ENCODE measurements around the gene HRH2. TPM values are rescaled to one million over a fixed set of nuclear protein-coding genes. Genes with fewer than 3 reads are reported as not detected.

The HRH2 gene
- total and polyA plus RNA-seq, 4 donors = 2.6 to 3.9 (median 3.5) TPM

- 95% methylated on average over 16 of the region's 16 CpGs for WGBS (ENCODE audit: insufficient coverage)
- Histone ChIP-seq H3K27ac (ENCODE audit: low read depth, low read length) (no peak overlapping the region), H3K4me1 (ENCODE audit: control insufficient read depth, insufficient read depth, low read length) (peaks cover 5% of the 10 kb centered on the region), H3K27me3 (ENCODE audit: control insufficient read depth, insufficient read depth, low read length) (no peaks in the 10 kb centered on the region), H3K4me3 (ENCODE audit: low read depth, low read length) (no peak overlapping the region), H3K36me3 (ENCODE audit: control insufficient read depth, insufficient read depth, low read length) (peaks cover 6% of the 10 kb centered on the region), H3K9me3 (ENCODE audit: control insufficient read depth, insufficient read depth, low read length) (no peaks in the 10 kb centered on the region)
- DNase-seq (ENCODE audit: low read depth in 4 of 6, low spot score in 6 of 6) = no peak
Observed at GRCh38 chr5:175707751-175708375, 50.0 kb downstream of the HRH2 start.

GRCh38 chr5:175709276-175709781 lies 51.5 kb downstream of the HRH2 start:
- H3K4me1 ChIP-seq (ENCODE audit: control insufficient read depth, insufficient read depth, low read length) = peaks cover 6% of the 10 kb centered on the region
- H3K4me3 ChIP-seq (ENCODE audit: low read depth, low read length) = no peak overlapping the region
- 86% methylated on average over 12 of the region's 13 CpGs for WGBS (ENCODE audit: insufficient coverage)
- DNase-seq (ENCODE audit: low read depth in 4 of 6, low spot score in 6 of 6) = no peak
- H3K27me3 ChIP-seq (ENCODE audit: control insufficient read depth, insufficient read depth, low read length) = no peaks in the 10 kb centered on the region
- H3K36me3 ChIP-seq (ENCODE audit: control insufficient read depth, insufficient read depth, low read length) = peaks cover 6% of the 10 kb centered on the region
- H3K9me3 ChIP-seq (ENCODE audit: control insufficient read depth, insufficient read depth, low read length) = no peaks in the 10 kb centered on the region
- no peak overlapping the region for H3K27ac ChIP-seq (ENCODE audit: low read depth, low read length)

- Histone ChIP-seq H3K27me3 (ENCODE audit: control insufficient read depth, insufficient read depth, low read length) (no peaks in the 10 kb centered on the region), H3K4me1 (ENCODE audit: control insufficient read depth, insufficient read depth, low read length) (peaks cover 6% of the 10 kb centered on the region), H3K4me3 (ENCODE audit: low read depth, low read length) (no peak overlapping the region), H3K9me3 (ENCODE audit: control insufficient read depth, insufficient read depth, low read length) (no peaks in the 10 kb centered on the region), H3K27ac (ENCODE audit: low read depth, low read length) (no peak overlapping the region), H3K36me3 (ENCODE audit: control insufficient read depth, insufficient read depth, low read length) (peaks cover 6% of the 10 kb centered on the region)
- WGBS (ENCODE audit: insufficient coverage) = 88% methylated on average over 6 of the region's 6 CpGs
- no peak for DNase-seq (ENCODE audit: low read depth in 4 of 6, low spot score in 6 of 6)
Observed at GRCh38 chr5:175710326-175710725, 52.5 kb downstream of the HRH2 start.

- Histone ChIP-seq H3K4me1 (ENCODE audit: control insufficient read depth, insufficient read depth, low read length) (peaks cover 6% of the 10 kb centered on the region), H3K27me3 (ENCODE audit: control insufficient read depth, insufficient read depth, low read length) (no peaks in the 10 kb centered on the region), H3K4me3 (ENCODE audit: low read depth, low read length) (no peak overlapping the region), H3K27ac (ENCODE audit: low read depth, low read length) (no peak overlapping the region), H3K36me3 (ENCODE audit: control insufficient read depth, insufficient read depth, low read length) (peaks cover 6% of the 10 kb centered on the region), H3K9me3 (ENCODE audit: control insufficient read depth, insufficient read depth, low read length) (no peaks in the 10 kb centered on the region)
- WGBS (ENCODE audit: insufficient coverage) = 80% methylated on average over 1 of the region's 5 CpGs
- DNase-seq (ENCODE audit: low read depth in 4 of 6, low spot score in 6 of 6) = no peak
Observed at GRCh38 chr5:175711031-175711430, 53.2 kb downstream of the HRH2 start.

- Histone ChIP-seq H3K4me1 (ENCODE audit: control insufficient read depth, insufficient read depth, low read length) (peaks cover 6% of the 10 kb centered on the region), H3K27ac (ENCODE audit: low read depth, low read length) (no peak overlapping the region)
- 91% methylated on average over 19 of the region's 20 CpGs for WGBS (ENCODE audit: insufficient coverage)
Observed at GRCh38 chr5:175711472-175712312, 53.8 kb downstream of the HRH2 start.

GRCh38 chr5:175712313-175712680 lies 54.4 kb downstream of the HRH2 start:
- WGBS (ENCODE audit: insufficient coverage) = 86% methylated on average over 6 of the region's 8 CpGs
- DNase-seq (ENCODE audit: low read depth in 4 of 6, low spot score in 6 of 6) = no peak
- H3K27ac ChIP-seq (ENCODE audit: low read depth, low read length) = no peak overlapping the region
- H3K27me3 ChIP-seq (ENCODE audit: control insufficient read depth, insufficient read depth, low read length) = no peaks in the 10 kb centered on the region
- H3K4me3 ChIP-seq (ENCODE audit: low read depth, low read length) = no peak overlapping the region
- peaks cover 2% of the 10 kb centered on the region for H3K9me3 ChIP-seq (ENCODE audit: control insufficient read depth, insufficient read depth, low read length)
- peaks cover 6% of the 10 kb centered on the region for H3K4me1 ChIP-seq (ENCODE audit: control insufficient read depth, insufficient read depth, low read length)
- peaks cover 6% of the 10 kb centered on the region for H3K36me3 ChIP-seq (ENCODE audit: control insufficient read depth, insufficient read depth, low read length)

More at GRCh38 chr5:175711472-175712312, 53.8 kb downstream of the HRH2 start:
- Histone ChIP-seq H3K4me3 (ENCODE audit: low read depth, low read length) (no peak overlapping the region), H3K9me3 (ENCODE audit: control insufficient read depth, insufficient read depth, low read length) (no peaks in the 10 kb centered on the region), H3K27me3 (ENCODE audit: control insufficient read depth, insufficient read depth, low read length) (no peaks in the 10 kb centered on the region), H3K36me3 (ENCODE audit: control insufficient read depth, insufficient read depth, low read length) (peaks cover 6% of the 10 kb centered on the region)
- no peak for DNase-seq (ENCODE audit: low read depth in 4 of 6, low spot score in 6 of 6)

- Histone ChIP-seq H3K36me3 (ENCODE audit: control insufficient read depth, insufficient read depth, low read length) (peaks cover 6% of the 10 kb centered on the region), H3K27ac (ENCODE audit: low read depth, low read length) (no peak overlapping the region), H3K27me3 (ENCODE audit: control insufficient read depth, insufficient read depth, low read length) (no peaks in the 10 kb centered on the region), H3K4me1 (ENCODE audit: control insufficient read depth, insufficient read depth, low read length) (peaks cover 6% of the 10 kb centered on the region), H3K4me3 (ENCODE audit: low read depth, low read length) (no peak overlapping the region), H3K9me3 (ENCODE audit: control insufficient read depth, insufficient read depth, low read length) (peaks cover 2% of the 10 kb centered on the region)
- DNase-seq (ENCODE audit: low read depth in 4 of 6, low spot score in 6 of 6) = no peak
- WGBS (ENCODE audit: insufficient coverage) = 33% methylated on average over 11 of the region's 11 CpGs
Observed at GRCh38 chr5:175712681-175713085, 54.8 kb downstream of the HRH2 start.

GRCh38 chr5:175713930-175714329 lies 56.1 kb downstream of the HRH2 start:
- no peaks in the 10 kb centered on the region for H3K27me3 ChIP-seq (ENCODE audit: control insufficient read depth, insufficient read depth, low read length)
- H3K9me3 ChIP-seq (ENCODE audit: control insufficient read depth, insufficient read depth, low read length) = peaks cover 2% of the 10 kb centered on the region
- H3K4me3 ChIP-seq (ENCODE audit: low read depth, low read length) = no peak overlapping the region
- DNase-seq (ENCODE audit: low read depth in 4 of 6, low spot score in 6 of 6) = no peak
- H3K27ac ChIP-seq (ENCODE audit: low read depth, low read length) = no peak overlapping the region
- 79% methylated on average over 3 of the region's 3 CpGs for WGBS (ENCODE audit: insufficient coverage)
- peaks cover 6% of the 10 kb centered on the region for H3K36me3 ChIP-seq (ENCODE audit: control insufficient read depth, insufficient read depth, low read length)
- peaks cover 6% of the 10 kb centered on the region for H3K4me1 ChIP-seq (ENCODE audit: control insufficient read depth, insufficient read depth, low read length)

GRCh38 chr5:175714479-175715085 lies 56.7 kb downstream of the HRH2 start:
- H3K36me3 ChIP-seq (ENCODE audit: control insufficient read depth, insufficient read depth, low read length) = peaks cover 3% of the 10 kb centered on the region
- no peaks in the 10 kb centered on the region for H3K27me3 ChIP-seq (ENCODE audit: control insufficient read depth, insufficient read depth, low read length)
- 93% methylated on average over 7 of the region's 7 CpGs for WGBS (ENCODE audit: insufficient coverage)
- DNase-seq (ENCODE audit: low read depth in 4 of 6, low spot score in 6 of 6) = no peak
- no peak overlapping the region for H3K4me3 ChIP-seq (ENCODE audit: low read depth, low read length)
- H3K27ac ChIP-seq (ENCODE audit: low read depth, low read length) = no peak overlapping the region
- peaks cover 2% of the 10 kb centered on the region for H3K9me3 ChIP-seq (ENCODE audit: control insufficient read depth, insufficient read depth, low read length)
- peaks cover 6% of the 10 kb centered on the region for H3K4me1 ChIP-seq (ENCODE audit: control insufficient read depth, insufficient read depth, low read length)
